NCI-H446 (cell line): ENCODE data around the gene MRPL14.
A peak's percentile ranks its signal among the peaks of the same experiment; 100 is the strongest.

Experiments
- DNase-seq, 2 experiments: peaks; one replicate each; lab custom pipeline; 2025; lab: John Stamatoyannopoulos, UW

Gene MRPL14

GRCh38 chr6:44127186-44128019 is at the start of gene MRPL14, which contains the start of gene TMEM63B:
MRPL14 (minus strand) TSS chr6:44127452; CDS start chr6:44116611, 10,841 bp downstream.
TMEM63B (plus strand) TSS chr6:44127554; CDS start chr6:44134585, 7,031 bp downstream.
- DNase-seq: peak; percentile 53 to 95

- no peak for DNase-seq
Observed at GRCh38 chr6:44176130-44176761, 49.0 kb upstream of the MRPL14 start.

GRCh38 chr6:44172731-44173500 is 45.7 kb upstream of the MRPL14 start:
- peak; percentile 41 to 82 for DNase-seq

- no peak for DNase-seq
Observed at GRCh38 chr6:44171899-44172546, 44.8 kb upstream of the MRPL14 start.

GRCh38 chr6:44169886-44170570 is 42.8 kb upstream of the MRPL14 start:
- no peak for DNase-seq

GRCh38 chr6:44169154-44169553 is 41.9 kb upstream of the MRPL14 start:
- DNase-seq: no peak

- no peak for DNase-seq
Observed at GRCh38 chr6:44167567-44167966, 40.3 kb upstream of the MRPL14 start.

GRCh38 chr6:44166591-44167184 is 39.4 kb upstream of the MRPL14 start:
- DNase-seq: no peak

GRCh38 chr6:44166116-44166515 is 38.9 kb upstream of the MRPL14 start:
- no peak for DNase-seq

- DNase-seq: no peak
Observed at GRCh38 chr6:44162876-44163625, 35.8 kb upstream of the MRPL14 start.

GRCh38 chr6:44161997-44162338 is 34.7 kb upstream of the MRPL14 start:
- no peak for DNase-seq

GRCh38 chr6:44158770-44159228 is 31.5 kb upstream of the MRPL14 start, which contains the start of gene CAPN11:
CAPN11 (plus strand) TSS chr6:44158820; CDS start chr6:44158849, 29 bp downstream.
- DNase-seq: no peak

- no peak for DNase-seq
Observed at GRCh38 chr6:44157152-44157521, 29.9 kb upstream of the MRPL14 start.

- no peak for DNase-seq
Observed at GRCh38 chr6:44156494-44157151, 29.4 kb upstream of the MRPL14 start.

- DNase-seq: no peak
Observed at GRCh38 chr6:44154067-44154466, 26.8 kb upstream of the MRPL14 start.

- no peak for DNase-seq
Observed at GRCh38 chr6:44152533-44152932, 25.3 kb upstream of the MRPL14 start.

- DNase-seq: no peak
Observed at GRCh38 chr6:44152109-44152461, 24.8 kb upstream of the MRPL14 start.

- DNase-seq: no peak
Observed at GRCh38 chr6:44151348-44152108, 24.3 kb upstream of the MRPL14 start.

- no peak for DNase-seq
Observed at GRCh38 chr6:44150317-44150917, 23.2 kb upstream of the MRPL14 start.
